ENCODE measurements around the gene DCHS1. TPM values are rescaled to one million over a fixed set of nuclear protein-coding genes. Genes with fewer than 3 reads are reported as not detected.

The DCHS1 gene
- total and polyA plus RNA-seq, 2 of the 13 experiments (the other 11 are each of a cell fraction or from before 2014, with no cell fraction given) = under 0.01 to 0.03 TPM

GRCh38 chr11:6619004-6619745 lies 36.4 kb downstream of the DCHS1 start, which contains the start of gene TPP1 (continued):
- TF ChIP-seq POGK (CRISPR knock-in tag; conservative IDR thresholded peaks at IDR 0.05) = 0 out of 2 replicates have a peak, but pooled peaks have one; percentile 39
- no peak for TF ChIP-seq ZNF33B (CRISPR knock-in tag; IDR thresholded peaks at IDR 0.05)
- no peak for TF ChIP-seq BRF2 (CRISPR knock-in tag; IDR thresholded peaks at IDR 0.05)
- no peak for TF ChIP-seq AKAP8 (CRISPR knock-in tag; IDR thresholded peaks at IDR 0.05)
- TF ChIP-seq THAP11 (CRISPR knock-in tag; IDR thresholded peaks at IDR 0.05) = peak; percentile 45; the same call in 1 of the 2 replicates
- no peak for TF ChIP-seq PAX8 (CRISPR knock-in tag; IDR thresholded peaks at IDR 0.05; ENCODE audit: borderline replicate concordance)
- TF ChIP-seq ZFP1 (CRISPR knock-in tag; IDR thresholded peaks at IDR 0.05) = 0 out of 2 replicates have a peak, but pooled peaks have one; percentile 39
- no peak for TF ChIP-seq ZNF142 (CRISPR knock-in tag; IDR thresholded peaks at IDR 0.05)
- no peak for TF ChIP-seq CSRNP2 (CRISPR knock-in tag; conservative IDR thresholded peaks at IDR 0.05; ENCODE audit: low read depth)
- TF ChIP-seq ZMYM4 (CRISPR knock-in tag; IDR thresholded peaks at IDR 0.05) = peak; percentile 36; the same call in 1 of the 2 replicates
- no peak for TF ChIP-seq ATF5 (CRISPR knock-in tag; IDR thresholded peaks at IDR 0.05; ENCODE audit: low read depth)
- no peak for TF ChIP-seq ZNF597 (CRISPR knock-in tag; IDR thresholded peaks at IDR 0.05)
- TF ChIP-seq GZF1 (CRISPR knock-in tag; IDR thresholded peaks at IDR 0.05) = no peak
- no peak for TF ChIP-seq ZNF20 (CRISPR knock-in tag; IDR thresholded peaks at IDR 0.05)
- TF ChIP-seq ARHGAP35 (CRISPR knock-in tag; IDR thresholded peaks at IDR 0.05; ENCODE audit: borderline replicate concordance) = no peak
